ENCODE data around the gene CDKN1A.

DNA sequence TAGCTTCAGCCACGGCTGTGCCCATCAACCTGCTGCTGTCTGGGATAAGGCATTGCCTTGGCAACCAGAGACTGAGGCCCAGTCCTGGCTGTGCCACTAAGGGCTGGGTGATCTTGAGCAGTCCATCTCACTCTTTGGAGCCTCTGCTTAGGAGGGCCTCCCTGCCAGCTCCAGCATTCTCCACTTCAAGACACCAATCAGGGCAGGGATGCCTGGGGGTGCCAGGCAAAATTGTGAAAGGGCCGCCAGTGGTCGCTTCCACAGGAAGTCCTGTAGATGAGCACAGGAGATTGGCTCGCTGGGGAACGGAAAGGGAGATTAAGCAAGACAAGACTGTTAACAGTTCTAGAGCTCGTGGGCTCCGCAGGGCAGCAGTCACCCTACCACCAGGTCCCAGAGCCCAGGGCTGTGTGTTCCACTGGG is 19.0 kb downstream of the CDKN1A start, which contains the start of gene RAB44:
- TF ChIP-seq, protein P1, sequence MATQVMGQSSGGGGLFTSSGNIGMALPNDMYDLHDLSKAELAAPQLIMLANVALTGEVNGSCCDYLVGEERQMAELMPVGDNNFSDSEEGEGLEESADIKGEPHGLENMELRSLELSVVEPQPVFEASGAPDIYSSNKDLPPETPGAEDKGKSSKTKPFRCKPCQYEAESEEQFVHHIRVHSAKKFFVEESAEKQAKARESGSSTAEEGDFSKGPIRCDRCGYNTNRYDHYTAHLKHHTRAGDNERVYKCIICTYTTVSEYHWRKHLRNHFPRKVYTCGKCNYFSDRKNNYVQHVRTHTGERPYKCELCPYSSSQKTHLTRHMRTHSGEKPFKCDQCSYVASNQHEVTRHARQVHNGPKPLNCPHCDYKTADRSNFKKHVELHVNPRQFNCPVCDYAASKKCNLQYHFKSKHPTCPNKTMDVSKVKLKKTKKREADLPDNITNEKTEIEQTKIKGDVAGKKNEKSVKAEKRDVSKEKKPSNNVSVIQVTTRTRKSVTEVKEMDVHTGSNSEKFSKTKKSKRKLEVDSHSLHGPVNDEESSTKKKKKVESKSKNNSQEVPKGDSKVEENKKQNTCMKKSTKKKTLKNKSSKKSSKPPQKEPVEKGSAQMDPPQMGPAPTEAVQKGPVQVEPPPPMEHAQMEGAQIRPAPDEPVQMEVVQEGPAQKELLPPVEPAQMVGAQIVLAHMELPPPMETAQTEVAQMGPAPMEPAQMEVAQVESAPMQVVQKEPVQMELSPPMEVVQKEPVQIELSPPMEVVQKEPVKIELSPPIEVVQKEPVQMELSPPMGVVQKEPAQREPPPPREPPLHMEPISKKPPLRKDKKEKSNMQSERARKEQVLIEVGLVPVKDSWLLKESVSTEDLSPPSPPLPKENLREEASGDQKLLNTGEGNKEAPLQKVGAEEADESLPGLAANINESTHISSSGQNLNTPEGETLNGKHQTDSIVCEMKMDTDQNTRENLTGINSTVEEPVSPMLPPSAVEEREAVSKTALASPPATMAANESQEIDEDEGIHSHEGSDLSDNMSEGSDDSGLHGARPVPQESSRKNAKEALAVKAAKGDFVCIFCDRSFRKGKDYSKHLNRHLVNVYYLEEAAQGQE (IDR thresholded peaks at IDR 0.05; ENCODE audit: insufficient replicate concordance, low read depth): peak; percentile 24
- peak; percentile 53; the same call in 1 of the 2 replicates for TF ChIP-seq SPI1 (IDR thresholded peaks at IDR 0.05; ENCODE audit: borderline replicate concordance, low read depth)
- TF ChIP-seq, protein P2, sequence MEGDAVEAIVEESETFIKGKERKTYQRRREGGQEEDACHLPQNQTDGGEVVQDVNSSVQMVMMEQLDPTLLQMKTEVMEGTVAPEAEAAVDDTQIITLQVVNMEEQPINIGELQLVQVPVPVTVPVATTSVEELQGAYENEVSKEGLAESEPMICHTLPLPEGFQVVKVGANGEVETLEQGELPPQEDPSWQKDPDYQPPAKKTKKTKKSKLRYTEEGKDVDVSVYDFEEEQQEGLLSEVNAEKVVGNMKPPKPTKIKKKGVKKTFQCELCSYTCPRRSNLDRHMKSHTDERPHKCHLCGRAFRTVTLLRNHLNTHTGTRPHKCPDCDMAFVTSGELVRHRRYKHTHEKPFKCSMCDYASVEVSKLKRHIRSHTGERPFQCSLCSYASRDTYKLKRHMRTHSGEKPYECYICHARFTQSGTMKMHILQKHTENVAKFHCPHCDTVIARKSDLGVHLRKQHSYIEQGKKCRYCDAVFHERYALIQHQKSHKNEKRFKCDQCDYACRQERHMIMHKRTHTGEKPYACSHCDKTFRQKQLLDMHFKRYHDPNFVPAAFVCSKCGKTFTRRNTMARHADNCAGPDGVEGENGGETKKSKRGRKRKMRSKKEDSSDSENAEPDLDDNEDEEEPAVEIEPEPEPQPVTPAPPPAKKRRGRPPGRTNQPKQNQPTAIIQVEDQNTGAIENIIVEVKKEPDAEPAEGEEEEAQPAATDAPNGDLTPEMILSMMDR (IDR thresholded peaks at IDR 0.05; ENCODE audit: insufficient read depth, low read length): no peak
- peak; percentile 36; the same call in 1 of the 2 replicates for TF ChIP-seq GABPA (IDR thresholded peaks at IDR 0.05; ENCODE audit: low read depth)
- peak; percentile 93 for TF ChIP-seq POLR2AphosphoS5 (IDR thresholded peaks at IDR 0.05; ENCODE audit: low read depth)
